NB4 (cell line): Measurements from ENCODE around the gene BCL2L13.

Source experiments
- POLR2A ChIP-seq: IDR thresholded peaks from 2 replicates; pipeline ENCODE4 v1.6.1; 2011; ENCODE audit warnings: mild to moderate bottlenecking; ENCODE audit not compliant: insufficient read length; ENCODE audit errors: extremely low read depth
- TF ChIP-seq, protein P1 (sequence below): IDR thresholded peaks from one replicate; pipeline ENCODE4 v1.5.1; 2012; ENCODE audit warnings: low read depth, low read length

DNA sequence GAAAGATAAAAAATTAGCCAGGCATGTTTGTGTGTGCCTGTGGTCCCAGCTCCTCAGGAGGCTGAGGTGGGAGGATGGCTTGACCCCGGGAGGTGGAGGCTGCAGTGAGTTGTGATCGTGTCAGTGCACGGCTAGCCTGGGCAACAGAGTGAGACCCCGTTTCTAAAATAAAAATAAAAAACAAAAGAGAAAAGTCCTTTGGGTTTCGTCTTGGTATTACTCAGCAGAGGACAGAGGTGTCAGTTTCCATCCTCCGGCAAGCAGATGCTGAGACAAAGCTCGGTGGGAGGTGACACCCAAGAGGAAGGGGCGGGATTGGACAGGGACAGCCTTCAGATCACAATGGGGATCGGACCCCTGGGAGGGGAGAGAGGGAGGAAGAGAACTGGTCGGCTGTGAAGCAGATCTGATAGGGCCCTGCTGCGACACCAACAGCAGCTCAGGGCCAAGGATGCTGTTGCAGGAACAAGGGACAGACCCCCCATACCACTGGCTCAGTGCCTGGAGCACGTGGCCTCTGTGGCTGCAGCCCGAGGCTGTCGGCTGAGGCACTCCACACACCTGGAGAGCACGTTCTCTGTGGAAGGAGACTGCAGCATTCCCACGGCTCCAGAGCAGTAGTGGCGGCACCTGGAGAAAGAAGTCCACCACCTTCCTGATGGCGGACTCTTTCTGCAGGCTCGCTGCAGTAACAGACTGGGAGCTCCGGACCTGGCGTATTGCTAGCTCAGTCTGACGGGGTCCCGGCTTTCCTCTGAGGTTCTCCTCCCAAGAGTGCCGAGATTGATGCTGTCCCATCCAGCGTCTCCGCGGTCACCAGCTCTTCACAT is 140.9 kb downstream of the BCL2L13 start:
- TF ChIP-seq, protein P1, sequence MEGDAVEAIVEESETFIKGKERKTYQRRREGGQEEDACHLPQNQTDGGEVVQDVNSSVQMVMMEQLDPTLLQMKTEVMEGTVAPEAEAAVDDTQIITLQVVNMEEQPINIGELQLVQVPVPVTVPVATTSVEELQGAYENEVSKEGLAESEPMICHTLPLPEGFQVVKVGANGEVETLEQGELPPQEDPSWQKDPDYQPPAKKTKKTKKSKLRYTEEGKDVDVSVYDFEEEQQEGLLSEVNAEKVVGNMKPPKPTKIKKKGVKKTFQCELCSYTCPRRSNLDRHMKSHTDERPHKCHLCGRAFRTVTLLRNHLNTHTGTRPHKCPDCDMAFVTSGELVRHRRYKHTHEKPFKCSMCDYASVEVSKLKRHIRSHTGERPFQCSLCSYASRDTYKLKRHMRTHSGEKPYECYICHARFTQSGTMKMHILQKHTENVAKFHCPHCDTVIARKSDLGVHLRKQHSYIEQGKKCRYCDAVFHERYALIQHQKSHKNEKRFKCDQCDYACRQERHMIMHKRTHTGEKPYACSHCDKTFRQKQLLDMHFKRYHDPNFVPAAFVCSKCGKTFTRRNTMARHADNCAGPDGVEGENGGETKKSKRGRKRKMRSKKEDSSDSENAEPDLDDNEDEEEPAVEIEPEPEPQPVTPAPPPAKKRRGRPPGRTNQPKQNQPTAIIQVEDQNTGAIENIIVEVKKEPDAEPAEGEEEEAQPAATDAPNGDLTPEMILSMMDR = no peak
- TF ChIP-seq POLR2A = no peak
